ENCODE measurements around the gene DDX4. TPM values are rescaled to one million over a fixed set of nuclear protein-coding genes. Genes with fewer than 3 reads are reported as not detected.

The DDX4 gene
- total and polyA plus RNA-seq, 8 donors: 0.04 to 0.48 (median 0.11) TPM; not detected in 3

DNA sequence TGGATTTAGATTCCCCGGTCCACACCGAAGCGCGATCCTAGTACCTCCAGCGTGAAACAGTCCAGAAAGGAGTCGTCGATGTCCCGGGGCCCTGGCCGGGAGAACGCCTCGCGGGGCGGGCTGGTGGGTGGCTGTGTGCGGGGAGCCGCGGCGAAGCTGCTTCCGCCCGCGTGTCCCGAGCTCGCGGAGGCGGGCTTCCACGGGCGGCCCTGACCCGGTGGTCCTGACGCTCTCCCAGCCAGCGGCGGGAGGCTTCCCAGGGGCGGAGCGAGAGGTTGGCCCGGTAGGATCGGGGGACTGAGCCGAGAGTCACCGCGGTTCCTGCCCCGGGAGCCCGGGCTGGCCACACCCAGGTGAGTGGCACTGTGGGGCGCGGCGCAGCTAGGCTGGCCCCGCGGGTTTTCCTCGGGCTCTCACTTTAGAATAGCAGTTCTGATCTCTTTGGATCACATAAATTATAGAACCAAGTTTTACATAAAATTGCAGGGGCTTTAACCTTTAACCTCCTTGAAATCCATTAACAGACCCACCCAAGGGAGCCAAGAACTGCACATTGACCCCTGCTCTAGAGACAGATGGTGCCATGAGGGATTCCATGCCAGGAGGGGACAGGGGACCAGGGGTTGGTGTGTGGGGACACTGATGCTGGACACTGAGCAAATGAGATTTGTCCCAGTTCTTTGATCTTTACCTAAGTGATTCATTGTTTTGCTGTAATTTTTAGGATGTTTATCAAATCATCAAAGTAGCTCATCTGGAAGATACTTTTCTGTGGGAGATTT, 84.1 kb downstream of the DDX4 start:
- ATAC-seq: peak; percentile 93
- Histone ChIP-seq H3K9me3 (no peaks in the 10 kb centered on the region), H3K4me1 (peaks cover 0 to 6% of the 10 kb centered on the region in 2 donors), H3K4me3 (peak overlapping the region; percentile 24 to 26), H3K27me3 (peaks cover 6 to 28% of the 10 kb centered on the region in 2 donors), H3K27ac (no peak overlapping the region), H3K36me3 (no peaks in the 10 kb centered on the region)
- TF ChIP-seq, protein P1, sequence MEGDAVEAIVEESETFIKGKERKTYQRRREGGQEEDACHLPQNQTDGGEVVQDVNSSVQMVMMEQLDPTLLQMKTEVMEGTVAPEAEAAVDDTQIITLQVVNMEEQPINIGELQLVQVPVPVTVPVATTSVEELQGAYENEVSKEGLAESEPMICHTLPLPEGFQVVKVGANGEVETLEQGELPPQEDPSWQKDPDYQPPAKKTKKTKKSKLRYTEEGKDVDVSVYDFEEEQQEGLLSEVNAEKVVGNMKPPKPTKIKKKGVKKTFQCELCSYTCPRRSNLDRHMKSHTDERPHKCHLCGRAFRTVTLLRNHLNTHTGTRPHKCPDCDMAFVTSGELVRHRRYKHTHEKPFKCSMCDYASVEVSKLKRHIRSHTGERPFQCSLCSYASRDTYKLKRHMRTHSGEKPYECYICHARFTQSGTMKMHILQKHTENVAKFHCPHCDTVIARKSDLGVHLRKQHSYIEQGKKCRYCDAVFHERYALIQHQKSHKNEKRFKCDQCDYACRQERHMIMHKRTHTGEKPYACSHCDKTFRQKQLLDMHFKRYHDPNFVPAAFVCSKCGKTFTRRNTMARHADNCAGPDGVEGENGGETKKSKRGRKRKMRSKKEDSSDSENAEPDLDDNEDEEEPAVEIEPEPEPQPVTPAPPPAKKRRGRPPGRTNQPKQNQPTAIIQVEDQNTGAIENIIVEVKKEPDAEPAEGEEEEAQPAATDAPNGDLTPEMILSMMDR (IDR thresholded peaks at IDR 0.05): no peak
- DNase-seq: peak in 3 of 4 donors; percentile 37 to 82 (median 39)
- intact Hi-C loops (cut with DNase I): no loop called here

DNA sequence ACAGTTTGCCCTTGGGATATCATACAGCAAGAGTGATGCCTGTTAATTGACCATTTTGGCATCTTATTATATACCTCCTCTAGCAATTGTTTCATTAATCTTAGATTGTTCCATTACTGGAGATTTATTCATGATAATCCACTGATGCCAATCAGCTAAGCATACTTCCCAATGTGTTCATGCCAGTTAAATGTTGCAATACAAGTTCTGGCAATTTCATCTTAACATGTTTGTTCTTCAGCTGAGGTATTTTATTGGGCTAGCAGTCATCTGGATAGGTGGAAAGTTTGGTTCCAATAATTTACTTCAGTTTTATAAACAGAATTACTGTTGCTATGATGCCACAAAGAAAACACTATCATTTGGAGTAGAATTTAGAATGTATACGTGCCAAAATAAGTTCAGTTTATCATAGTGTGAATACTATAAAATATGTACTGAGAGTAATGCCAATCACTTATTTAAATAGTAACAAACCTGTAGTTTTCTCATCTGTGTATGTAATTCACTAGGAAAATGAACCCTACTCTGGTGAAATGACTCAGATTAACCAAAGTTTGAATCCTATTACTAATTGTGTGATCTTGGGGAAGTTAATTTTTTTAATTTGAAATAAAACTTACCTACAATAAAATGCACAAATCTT, 85.4 kb downstream of the DDX4 start:
- ATAC-seq: peak; percentile 53
- DNase-seq: no peak
- peaks cover 0 to 6% of the 10 kb centered on the region in 2 donors for H3K4me1 ChIP-seq
- no peaks in the 10 kb centered on the region for H3K9me3 ChIP-seq
- H3K4me3 ChIP-seq: no peak overlapping the region
- intact Hi-C loops (cut with DNase I): no loop called here
- H3K27ac ChIP-seq: no peak overlapping the region
- TF ChIP-seq, protein P1 (IDR thresholded peaks at IDR 0.05): no peak
- peaks cover 6 to 28% of the 10 kb centered on the region in 2 donors for H3K27me3 ChIP-seq
- no peaks in the 10 kb centered on the region for H3K36me3 ChIP-seq

- intact Hi-C loops (cut with DNase I): no loop called here
- Histone ChIP-seq H3K4me3 (no peak overlapping the region), H3K9me3 (no peaks in the 10 kb centered on the region), H3K36me3 (no peaks in the 10 kb centered on the region), H3K4me1 (no peaks in the 10 kb centered on the region), H3K27ac (no peak overlapping the region), H3K27me3 (no peaks in the 10 kb centered on the region)
- ATAC-seq (no peak), DNase-seq (no peak)
- TF ChIP-seq, protein P1 (IDR thresholded peaks at IDR 0.05): no peak
These were observed 92.1 kb downstream of the DDX4 start for GRCh38 chr5:55829956-55830355.

- no peak for ATAC-seq
- Histone ChIP-seq H3K36me3 (no peaks in the 10 kb centered on the region), H3K9me3 (no peaks in the 10 kb centered on the region), H3K4me3 (no peak overlapping the region), H3K27ac (no peak overlapping the region), H3K27me3 (no peaks in the 10 kb centered on the region), H3K4me1 (no peaks in the 10 kb centered on the region)
- TF ChIP-seq, protein P1 (IDR thresholded peaks at IDR 0.05): no peak
- peak in 1 of 4 donors; percentile 37 for DNase-seq
- intact Hi-C loops (cut with DNase I): no loop called here
These were observed 94.6 kb downstream of the DDX4 start for GRCh38 chr5:55832446-55832845.

- Histone ChIP-seq H3K4me3 (no peak overlapping the region), H3K9me3 (no peaks in the 10 kb centered on the region), H3K4me1 (no peaks in the 10 kb centered on the region), H3K27me3 (no peaks in the 10 kb centered on the region), H3K36me3 (no peaks in the 10 kb centered on the region), H3K27ac (no peak overlapping the region)
- DNase-seq (no peak), ATAC-seq (no peak)
- intact Hi-C loops (cut with DNase I): no loop called here
- TF ChIP-seq, protein P1 (IDR thresholded peaks at IDR 0.05): no peak
These were observed 98.3 kb downstream of the DDX4 start for GRCh38 chr5:55836191-55836590.
